ENCODE measurements around the gene TSR3. TPM values are rescaled to one million over a fixed set of nuclear protein-coding genes. Genes with fewer than 3 reads are reported as not detected.

The TSR3 gene
- total and polyA plus RNA-seq, 2 of the 13 experiments (the other 11 are each of a cell fraction or from before 2014, with no cell fraction given) = 24.2 to 51.0 TPM

DNA sequence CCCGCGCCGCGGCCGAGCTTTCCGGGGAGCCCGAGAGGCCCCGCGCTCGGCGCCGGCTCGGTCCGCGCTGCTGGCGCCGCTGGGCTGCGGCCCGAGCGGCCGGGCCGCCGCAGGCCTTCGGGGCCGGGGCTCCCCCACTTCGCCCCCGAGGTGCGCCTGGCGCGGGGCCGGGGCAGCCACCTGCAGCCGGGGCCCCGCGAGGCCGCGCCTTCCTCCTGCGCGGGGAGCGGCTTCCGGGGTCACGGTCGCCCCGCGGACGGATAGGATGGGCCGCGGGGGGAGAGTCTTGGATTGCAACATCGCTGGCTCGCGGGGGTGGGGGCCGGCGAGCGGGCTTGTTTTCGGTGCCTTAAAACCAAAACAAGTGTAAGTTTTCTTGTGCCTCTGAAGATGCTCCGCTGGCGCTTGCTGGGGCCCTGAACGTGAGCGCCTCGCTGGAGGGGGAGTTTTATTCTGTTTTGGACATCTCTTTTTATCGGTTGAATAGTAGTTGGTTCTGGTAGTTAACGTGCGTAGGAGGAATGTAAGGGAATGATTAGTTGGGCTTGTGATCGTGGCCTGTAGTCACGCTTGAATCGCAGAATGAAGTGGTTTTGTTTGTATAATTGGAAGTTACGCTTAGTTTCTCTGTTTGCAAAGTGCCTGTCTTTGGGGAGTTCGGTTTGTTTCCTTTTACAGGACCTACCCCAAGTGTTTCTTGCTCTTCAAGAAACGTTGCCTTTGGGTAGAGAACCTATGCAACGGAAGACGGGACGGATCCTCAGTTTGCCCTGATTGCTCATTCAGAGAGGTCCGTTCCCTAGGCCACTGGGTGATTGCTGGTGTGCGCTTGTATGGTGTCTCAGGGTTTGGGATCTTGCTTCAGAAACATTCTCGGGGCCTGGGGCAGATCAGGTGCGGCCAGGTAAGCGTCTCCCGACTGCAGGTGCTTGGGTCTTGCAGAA is 41.5 kb downstream of the TSR3 start (continued):
- 0 out of 2 replicates have a peak, but pooled peaks have one; percentile 39 for TF ChIP-seq MXD3 (CRISPR knock-in tag; IDR thresholded peaks at IDR 0.05)
- TF ChIP-seq PHF8 (CRISPR knock-in tag; IDR thresholded peaks at IDR 0.05) = peak; percentile 39; the same call in 1 of the 2 replicates
- 0 out of 2 replicates have a peak, but pooled peaks have one; percentile 13 for TF ChIP-seq PHF21A (CRISPR knock-in tag; IDR thresholded peaks at IDR 0.05)
- TF ChIP-seq CEBPB (IDR thresholded peaks at IDR 0.05; ENCODE audit: borderline replicate concordance, low read depth, low read length) = peak; percentile 77; the same call in 1 of the 2 replicates
- TF ChIP-seq YEATS2 (CRISPR knock-in tag; IDR thresholded peaks at IDR 0.05; ENCODE audit: borderline replicate concordance) = peak; percentile 32; the same call in 1 of the 2 replicates
- no peak for TF ChIP-seq RXRA (CRISPR knock-in tag; IDR thresholded peaks at IDR 0.05)
- TF ChIP-seq, protein P1, sequence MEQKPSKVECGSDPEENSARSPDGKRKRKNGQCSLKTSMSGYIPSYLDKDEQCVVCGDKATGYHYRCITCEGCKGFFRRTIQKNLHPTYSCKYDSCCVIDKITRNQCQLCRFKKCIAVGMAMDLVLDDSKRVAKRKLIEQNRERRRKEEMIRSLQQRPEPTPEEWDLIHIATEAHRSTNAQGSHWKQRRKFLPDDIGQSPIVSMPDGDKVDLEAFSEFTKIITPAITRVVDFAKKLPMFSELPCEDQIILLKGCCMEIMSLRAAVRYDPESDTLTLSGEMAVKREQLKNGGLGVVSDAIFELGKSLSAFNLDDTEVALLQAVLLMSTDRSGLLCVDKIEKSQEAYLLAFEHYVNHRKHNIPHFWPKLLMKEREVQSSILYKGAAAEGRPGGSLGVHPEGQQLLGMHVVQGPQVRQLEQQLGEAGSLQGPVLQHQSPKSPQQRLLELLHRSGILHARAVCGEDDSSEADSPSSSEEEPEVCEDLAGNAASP (CRISPR knock-in tag; IDR thresholded peaks at IDR 0.05; ENCODE audit: borderline replicate concordance) = 0 out of 2 replicates have a peak, but pooled peaks have one; percentile 26
- peak; percentile 78; the same call in 1 of the 2 replicates for TF ChIP-seq GABPB1 (CRISPR knock-in tag; IDR thresholded peaks at IDR 0.05)
- peak; percentile 96 for TF ChIP-seq ZNF335 (CRISPR knock-in tag; IDR thresholded peaks at IDR 0.05)
- peak; percentile 52; the same call in 1 of the 2 replicates for TF ChIP-seq KDM2A (CRISPR knock-in tag; IDR thresholded peaks at IDR 0.05; ENCODE audit: borderline replicate concordance, low read depth)
- TF ChIP-seq SMAD1 (CRISPR knock-in tag; IDR thresholded peaks at IDR 0.05; ENCODE audit: borderline replicate concordance, low read depth) = no peak
- TF ChIP-seq GABPA (IDR thresholded peaks at IDR 0.05; ENCODE audit: low read depth, low read length) = peak; percentile 29
- TF ChIP-seq GABPA (CRISPR knock-in tag; IDR thresholded peaks at IDR 0.05; ENCODE audit: low read depth) = no peak
- TF ChIP-seq, protein P2, sequence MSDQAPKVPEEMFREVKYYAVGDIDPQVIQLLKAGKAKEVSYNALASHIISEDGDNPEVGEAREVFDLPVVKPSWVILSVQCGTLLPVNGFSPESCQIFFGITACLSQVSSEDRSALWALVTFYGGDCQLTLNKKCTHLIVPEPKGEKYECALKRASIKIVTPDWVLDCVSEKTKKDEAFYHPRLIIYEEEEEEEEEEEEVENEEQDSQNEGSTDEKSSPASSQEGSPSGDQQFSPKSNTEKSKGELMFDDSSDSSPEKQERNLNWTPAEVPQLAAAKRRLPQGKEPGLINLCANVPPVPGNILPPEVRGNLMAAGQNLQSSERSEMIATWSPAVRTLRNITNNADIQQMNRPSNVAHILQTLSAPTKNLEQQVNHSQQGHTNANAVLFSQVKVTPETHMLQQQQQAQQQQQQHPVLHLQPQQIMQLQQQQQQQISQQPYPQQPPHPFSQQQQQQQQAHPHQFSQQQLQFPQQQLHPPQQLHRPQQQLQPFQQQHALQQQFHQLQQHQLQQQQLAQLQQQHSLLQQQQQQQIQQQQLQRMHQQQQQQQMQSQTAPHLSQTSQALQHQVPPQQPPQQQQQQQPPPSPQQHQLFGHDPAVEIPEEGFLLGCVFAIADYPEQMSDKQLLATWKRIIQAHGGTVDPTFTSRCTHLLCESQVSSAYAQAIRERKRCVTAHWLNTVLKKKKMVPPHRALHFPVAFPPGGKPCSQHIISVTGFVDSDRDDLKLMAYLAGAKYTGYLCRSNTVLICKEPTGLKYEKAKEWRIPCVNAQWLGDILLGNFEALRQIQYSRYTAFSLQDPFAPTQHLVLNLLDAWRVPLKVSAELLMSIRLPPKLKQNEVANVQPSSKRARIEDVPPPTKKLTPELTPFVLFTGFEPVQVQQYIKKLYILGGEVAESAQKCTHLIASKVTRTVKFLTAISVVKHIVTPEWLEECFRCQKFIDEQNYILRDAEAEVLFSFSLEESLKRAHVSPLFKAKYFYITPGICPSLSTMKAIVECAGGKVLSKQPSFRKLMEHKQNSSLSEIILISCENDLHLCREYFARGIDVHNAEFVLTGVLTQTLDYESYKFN (CRISPR knock-in tag; conservative IDR thresholded peaks at IDR 0.05) = peak; percentile 13; the same call in 1 of the 2 replicates
- peak; percentile 12; the same call in 1 of the 2 replicates for TF ChIP-seq ZNF687 (CRISPR knock-in tag; IDR thresholded peaks at IDR 0.05)
- 0 out of 2 replicates have a peak, but pooled peaks have one; percentile 26 for TF ChIP-seq ZNF143 (CRISPR knock-in tag; IDR thresholded peaks at IDR 0.05)
